CD4-positive, alpha-beta T cell treated with Interleukin-6 for 4 hours (primary cell): ENCODE data around the gene ZNF652.

Source experiments
- DNase-seq: peaks from one replicate; pipeline ENCODE4 v3.0.0-alpha.2; 2020; ENCODE audit warnings: mixed read lengths

ZNF652 gene

DNA sequence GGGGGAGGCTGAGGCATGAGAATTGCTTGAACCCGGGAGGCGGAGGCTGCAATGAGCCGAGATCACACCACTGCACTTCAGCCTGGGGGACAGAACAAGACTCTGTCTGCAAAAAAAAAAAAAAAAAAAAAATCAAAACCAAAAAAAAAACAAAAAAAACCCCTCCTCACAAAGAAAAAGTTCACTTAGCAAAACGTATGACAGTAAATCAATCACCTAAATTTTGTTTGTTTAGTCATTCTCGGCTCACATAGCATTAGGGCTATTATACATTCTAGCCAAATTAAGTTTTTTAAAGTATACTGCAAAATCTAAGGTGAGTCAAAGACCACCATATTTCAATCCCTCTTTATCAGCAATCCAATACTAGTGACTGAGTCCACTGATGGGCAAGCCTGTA lies 5.7 kb downstream of the ZNF652 start:
- DNase-seq, result no peak

DNA sequence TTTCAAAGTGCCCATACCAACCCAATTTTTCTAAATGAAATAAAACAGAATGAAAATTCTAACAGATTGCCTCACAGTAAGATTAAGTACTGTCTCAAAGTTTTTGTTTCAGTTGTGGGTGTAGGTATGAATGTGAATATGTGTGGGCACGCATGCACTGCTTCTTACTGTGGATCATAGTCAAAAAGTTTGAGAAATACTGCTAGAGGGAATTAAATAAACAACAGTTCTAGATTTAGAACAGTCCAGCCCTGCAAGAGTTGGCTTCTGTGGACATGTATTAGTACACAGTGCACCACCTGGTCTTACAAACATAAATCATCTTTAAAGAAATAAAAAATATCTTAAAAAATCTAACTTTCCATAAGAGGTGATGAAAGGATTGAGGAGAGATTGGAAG lies 8.4 kb downstream of the ZNF652 start:
- DNase-seq, result no peak

- no peak for DNase-seq
Observed at GRCh38 chr17:49352587-49353154, 9.4 kb downstream of the ZNF652 start.

- DNase-seq, result no peak
Observed at GRCh38 chr17:49351572-49352140, 10.4 kb downstream of the ZNF652 start.

DNA sequence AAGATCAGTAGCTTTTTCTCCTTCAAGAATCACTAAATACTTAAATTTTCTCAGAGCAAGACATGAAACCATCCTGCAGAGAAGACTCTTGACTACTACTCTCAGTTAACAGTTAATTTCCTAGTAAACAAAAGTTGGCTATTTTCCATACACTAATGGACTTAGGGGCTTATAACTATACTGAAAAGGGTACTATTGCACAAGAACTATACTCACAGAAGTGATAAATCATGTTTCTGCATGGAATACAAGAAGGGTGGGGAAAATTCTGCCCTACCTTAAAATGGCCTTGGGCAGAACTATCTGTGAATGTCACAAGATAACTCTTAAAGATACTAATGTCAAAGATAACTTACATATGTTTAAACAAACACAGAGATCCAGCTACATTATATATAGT lies 12.5 kb downstream of the ZNF652 start:
- no peak for DNase-seq

- no peak for DNase-seq
Observed at GRCh38 chr17:49344914-49345313, 17.1 kb downstream of the ZNF652 start.

DNA sequence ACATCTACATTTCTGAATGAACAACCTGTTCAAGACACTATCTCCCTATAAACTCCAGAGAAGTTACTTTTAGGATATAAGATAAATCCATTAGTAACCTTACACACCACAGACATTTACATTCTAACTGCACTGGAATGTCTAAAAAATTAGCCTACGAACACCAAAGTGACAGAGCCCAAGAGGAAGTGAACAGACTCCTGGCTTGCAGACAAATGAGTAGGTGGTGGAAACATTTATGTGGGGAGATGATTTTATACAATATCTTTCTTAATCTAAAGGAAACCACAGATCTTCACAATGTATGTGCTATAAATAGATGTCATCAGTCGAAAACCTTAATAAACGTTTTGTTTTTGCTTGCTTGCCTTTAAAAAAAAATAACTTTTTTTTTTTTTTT lies 18.8 kb downstream of the ZNF652 start:
- DNase-seq, result peak; percentile 29

DNA sequence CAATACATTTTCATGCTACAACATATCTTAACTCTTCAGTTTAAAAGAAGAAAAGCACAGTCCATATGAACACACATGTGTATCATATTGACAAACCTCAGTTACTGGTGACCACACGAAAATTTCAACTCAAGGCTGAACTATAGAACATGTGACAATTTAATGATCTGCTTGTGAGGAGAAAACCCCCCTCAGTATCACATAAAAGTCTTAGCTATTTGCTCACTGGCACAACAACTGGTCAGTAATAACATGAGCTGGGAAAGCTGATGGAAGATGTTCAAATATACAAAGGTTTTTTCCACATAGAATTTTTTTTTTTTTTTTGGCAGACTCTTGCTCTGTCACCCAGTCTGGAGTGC lies 19.5 kb downstream of the ZNF652 start:
- DNase-seq, result no peak

GRCh38 chr17:49341356-49341755 lies 20.7 kb downstream of the ZNF652 start:
- no peak for DNase-seq

- DNase-seq, result no peak
Observed at GRCh38 chr17:49339354-49339753, 22.7 kb downstream of the ZNF652 start.

DNA sequence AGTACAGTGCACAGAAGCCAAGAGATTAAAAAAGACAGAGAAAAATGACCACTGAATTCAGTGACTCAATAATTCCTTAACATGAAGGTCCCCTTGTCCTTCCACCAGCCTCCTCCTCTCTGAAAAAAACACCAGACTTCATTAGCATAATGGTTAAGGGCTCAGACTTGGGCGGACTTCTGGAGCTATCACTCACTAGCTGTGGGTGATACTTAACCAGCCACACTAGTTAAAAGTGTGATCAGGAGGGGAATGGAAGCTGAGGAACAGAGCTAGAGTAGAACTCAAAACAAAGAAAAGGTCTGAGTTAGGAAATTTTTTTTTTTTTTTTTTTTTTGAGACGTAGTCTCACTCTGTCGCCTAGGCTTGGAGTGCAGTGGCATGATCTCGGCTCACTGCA lies 23.2 kb downstream of the ZNF652 start:
- no peak for DNase-seq

DNA sequence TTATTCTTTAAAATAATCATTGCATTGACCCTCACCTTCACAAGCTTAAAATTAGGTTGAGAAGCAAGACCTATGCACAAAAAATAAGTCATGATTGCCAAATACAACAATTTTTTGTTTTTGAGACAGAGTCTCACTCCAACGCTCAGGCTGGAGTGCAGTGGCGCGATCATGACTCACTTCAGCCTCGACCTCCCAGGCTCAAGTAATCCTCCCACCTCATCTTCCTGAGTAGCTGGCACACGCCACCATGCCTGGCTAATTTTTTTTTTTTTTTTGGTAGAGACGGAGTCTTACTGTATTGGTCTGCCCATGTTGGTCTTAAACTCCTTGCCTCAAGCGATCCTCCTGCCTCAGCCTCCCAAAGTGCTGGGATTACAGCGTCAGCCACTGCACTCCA lies 24.2 kb downstream of the ZNF652 start:
- peak; percentile 55 for DNase-seq

- DNase-seq, result no peak
Observed at GRCh38 chr17:49334744-49335512, 27.1 kb downstream of the ZNF652 start.

GRCh38 chr17:49333804-49334203 lies 28.2 kb downstream of the ZNF652 start:
- no peak for DNase-seq

GRCh38 chr17:49327835-49328784 lies 33.9 kb downstream of the ZNF652 start:
- no peak for DNase-seq

GRCh38 chr17:49325980-49326379 lies 36.1 kb downstream of the ZNF652 start:
- DNase-seq, result no peak

GRCh38 chr17:49318435-49318965 lies 43.5 kb downstream of the ZNF652 start:
- DNase-seq, result no peak

DNA sequence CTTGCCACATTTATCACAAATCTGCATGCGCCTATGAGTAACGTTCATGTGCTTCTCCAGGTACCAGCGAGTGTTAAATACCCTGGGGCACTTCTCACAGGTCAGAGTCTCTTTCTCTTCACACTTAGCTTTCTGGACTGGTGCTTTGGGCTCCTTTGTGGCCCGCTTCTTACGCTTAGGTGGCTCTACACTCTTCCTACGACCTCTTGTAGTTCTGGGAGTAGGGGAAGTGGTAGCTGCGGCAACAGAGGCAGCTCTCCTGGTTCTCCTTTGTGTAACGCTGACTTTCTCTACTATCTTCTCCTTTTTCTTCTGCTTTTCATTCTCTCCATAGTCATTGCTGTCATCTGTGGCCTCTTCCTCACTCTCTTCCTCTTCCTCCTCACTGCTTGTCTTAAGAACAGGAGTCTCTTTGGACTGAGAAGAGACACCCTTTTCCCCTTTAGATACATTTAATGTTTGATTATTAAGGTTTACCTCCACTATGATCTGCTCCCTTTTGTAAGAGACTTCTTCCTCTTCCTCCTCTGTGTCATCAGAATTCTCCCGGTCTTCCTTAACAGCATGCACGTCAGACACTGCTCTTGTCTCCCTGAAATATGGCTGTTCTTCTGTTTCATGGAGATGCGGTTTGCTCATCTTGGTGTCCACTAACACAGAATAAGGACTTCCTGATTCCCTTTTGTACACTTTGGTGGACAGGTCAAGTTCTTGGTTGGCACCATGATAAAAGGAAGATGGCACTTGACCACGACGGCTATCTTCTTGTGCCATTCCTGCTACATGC lies 45.0 kb downstream of the ZNF652 start:
- DNase-seq, result no peak

GRCh38 chr17:49316258-49316570 lies 45.8 kb downstream of the ZNF652 start:
- no peak for DNase-seq

DNA sequence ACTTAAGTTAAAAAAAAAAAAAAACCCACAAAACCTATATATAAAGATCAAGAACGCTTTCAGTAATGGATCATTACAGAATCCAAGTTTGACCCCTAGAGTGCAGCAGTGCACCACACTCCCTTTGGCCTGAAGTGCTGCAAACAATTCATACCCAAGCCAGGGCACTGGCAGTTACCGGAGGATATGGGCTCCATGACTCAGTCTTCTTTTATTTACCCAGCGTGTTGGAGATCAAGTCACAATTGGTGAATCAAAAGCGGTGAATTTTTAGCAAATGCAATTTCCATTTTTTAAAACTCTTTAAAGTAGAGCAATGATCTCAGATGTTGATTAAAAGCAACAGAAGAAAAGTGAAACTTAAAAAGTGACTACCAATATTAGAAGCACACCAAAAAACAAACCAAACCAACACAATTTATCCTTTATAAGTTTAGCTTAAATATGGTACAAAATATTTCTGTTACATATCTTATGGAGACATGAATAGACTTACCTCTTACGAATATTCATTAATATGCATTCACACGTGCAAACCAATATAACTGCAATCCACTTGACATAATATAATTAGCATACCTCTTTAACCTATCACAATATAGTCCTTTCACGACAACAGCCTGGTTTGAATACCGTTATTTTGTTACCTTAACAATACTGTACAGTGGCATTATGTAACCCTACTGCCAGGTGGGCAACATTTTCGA lies 46.3 kb downstream of the ZNF652 start:
- peak; percentile 86 for DNase-seq

- DNase-seq, result no peak
Observed at GRCh38 chr17:49312722-49313121, 49.3 kb downstream of the ZNF652 start.

DNA sequence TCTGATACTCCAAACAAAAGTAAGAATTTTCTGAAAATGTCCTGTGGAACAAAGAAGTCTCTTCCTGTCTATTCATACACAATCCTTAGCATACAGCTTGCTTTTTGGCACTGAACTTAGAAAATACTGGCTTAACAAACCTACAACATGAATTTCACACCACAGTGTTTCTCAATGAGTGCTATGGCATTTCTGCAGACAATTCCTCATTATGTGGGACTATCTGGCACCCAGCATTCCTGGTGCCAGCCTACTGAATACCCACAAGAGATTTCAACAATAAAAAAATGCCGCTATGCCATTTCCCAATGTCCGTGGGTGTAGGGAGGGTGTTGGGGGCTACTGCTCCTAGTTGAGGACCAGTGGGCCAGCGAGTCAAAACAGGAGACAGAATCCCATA lies 62.1 kb downstream of the ZNF652 start:
- no peak for DNase-seq
